Sigmoid colon (tissue), 4 donors: ENCODE data around the gene GPR39.

Experiments
- EP300 ChIP-seq, 4 donors: sonication (generic); formaldehyde crosslinking; IDR thresholded peaks; one replicate each; pipeline ENCODE4 v1.6.1; 2017; ENCODE audit warnings: antibody characterized with exemption in 4 of 4
- POLR2AphosphoS5 ChIP-seq, 4 donors: sonication (generic); formaldehyde crosslinking; IDR thresholded peaks; one replicate each; pipeline ENCODE4 v1.6.1; 2017; ENCODE audit warnings: antibody characterized with exemption in 4 of 4
- TF ChIP-seq, protein P1 (sequence below), 4 experiments: fragments of 450-650 bp in 3 of 4; fragments of 200-600 bp in 1 of 4; IDR thresholded peaks; one replicate each; pipeline ENCODE4 v1.5.1; 2016 to 2019; ENCODE audit warnings: antibody characterized with exemption in 4 of 4, mild to moderate bottlenecking in 3 of 4, moderate library complexity in 2 of 4

- TF ChIP-seq, protein P1, sequence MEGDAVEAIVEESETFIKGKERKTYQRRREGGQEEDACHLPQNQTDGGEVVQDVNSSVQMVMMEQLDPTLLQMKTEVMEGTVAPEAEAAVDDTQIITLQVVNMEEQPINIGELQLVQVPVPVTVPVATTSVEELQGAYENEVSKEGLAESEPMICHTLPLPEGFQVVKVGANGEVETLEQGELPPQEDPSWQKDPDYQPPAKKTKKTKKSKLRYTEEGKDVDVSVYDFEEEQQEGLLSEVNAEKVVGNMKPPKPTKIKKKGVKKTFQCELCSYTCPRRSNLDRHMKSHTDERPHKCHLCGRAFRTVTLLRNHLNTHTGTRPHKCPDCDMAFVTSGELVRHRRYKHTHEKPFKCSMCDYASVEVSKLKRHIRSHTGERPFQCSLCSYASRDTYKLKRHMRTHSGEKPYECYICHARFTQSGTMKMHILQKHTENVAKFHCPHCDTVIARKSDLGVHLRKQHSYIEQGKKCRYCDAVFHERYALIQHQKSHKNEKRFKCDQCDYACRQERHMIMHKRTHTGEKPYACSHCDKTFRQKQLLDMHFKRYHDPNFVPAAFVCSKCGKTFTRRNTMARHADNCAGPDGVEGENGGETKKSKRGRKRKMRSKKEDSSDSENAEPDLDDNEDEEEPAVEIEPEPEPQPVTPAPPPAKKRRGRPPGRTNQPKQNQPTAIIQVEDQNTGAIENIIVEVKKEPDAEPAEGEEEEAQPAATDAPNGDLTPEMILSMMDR (IDR thresholded peaks at IDR 0.05): no peak
- TF ChIP-seq EP300 (IDR thresholded peaks at IDR 0.05) (no peak), POLR2AphosphoS5 (IDR thresholded peaks at IDR 0.05) (no peak)
Measured at GRCh38 chr2:132503701-132504100, 87.1 kb downstream of the GPR39 start.
